Kidney glomerular epithelial cell (primary cell): ENCODE measurements around the gene CCDC88B.
"Not testable (repeated sequence)": the region's sequence is repeated elsewhere in the genome, so short reads cannot be mapped to it uniquely, and the experiment has no call there.

Source experiments
- DNase-seq: peaks from one replicate; lab custom pipeline; 2025; lab: John Stamatoyannopoulos, UW

Gene CCDC88B

GRCh38 chr11:64321026-64321425, 19.0 kb upstream of the CCDC88B start:
- no peak for DNase-seq

- no peak for DNase-seq
These were observed 18.5 kb upstream of the CCDC88B start for GRCh38 chr11:64321533-64321932.

DNA sequence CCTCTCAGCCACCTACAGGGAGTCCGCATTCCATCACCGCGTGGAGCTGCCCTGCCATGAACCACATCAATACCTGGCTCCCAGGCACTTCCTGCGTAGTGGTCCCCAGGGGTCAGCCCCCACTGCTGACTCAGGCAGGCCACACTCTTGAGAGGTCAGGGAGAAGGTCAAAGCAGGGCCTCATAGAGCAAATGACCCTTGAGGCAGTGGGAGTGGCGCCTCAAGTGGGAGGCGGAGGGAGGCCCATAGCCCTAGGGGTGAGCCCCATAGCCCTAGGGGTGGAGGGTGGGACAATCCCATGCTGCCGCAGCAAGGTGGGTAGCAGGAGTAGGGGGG, 17.1 kb upstream of the CCDC88B start:
- DNase-seq = no peak

GRCh38 chr11:64323373-64323772, 16.6 kb upstream of the CCDC88B start:
- DNase-seq = no peak

- not testable (repeated sequence) for DNase-seq
These were observed 16.0 kb upstream of the CCDC88B start for GRCh38 chr11:64323984-64324383.

DNA sequence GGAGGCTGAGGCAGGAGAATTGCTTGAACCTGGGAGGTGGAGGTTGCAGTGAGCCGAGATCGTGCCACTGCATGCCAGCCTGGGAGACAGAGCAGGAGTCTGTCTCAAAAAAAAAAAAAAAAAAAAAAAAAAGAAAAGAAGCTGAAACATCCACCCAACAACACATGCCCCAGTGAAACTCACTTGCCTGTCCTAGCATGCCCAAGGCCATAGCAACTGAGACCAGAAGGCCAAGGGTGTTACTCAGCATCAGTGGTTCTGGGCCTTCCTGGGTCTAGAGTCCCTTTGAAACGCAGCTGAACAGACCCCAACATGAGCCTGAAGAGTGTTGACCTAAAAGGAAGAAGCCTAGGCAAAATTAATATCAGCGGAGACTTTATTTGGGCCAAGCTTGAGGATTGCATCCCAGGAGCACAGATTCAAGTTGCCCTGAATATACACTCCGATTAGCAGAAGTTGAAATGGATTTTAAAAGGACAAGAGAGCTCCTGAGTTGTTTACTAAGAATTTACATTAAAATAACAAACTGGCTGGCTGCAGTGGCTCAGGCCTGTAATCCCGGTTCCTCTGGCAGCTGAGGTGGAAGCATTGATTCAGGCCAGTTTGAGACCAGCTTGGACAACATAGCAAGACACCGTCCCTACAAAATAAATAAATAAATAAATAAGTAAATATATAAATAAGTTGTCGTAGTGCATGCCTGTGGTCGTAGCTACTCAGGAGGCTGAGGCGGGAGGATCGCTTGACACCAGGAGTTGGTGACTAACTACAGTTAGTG, 15.1 kb upstream of the CCDC88B start:
- DNase-seq = no peak

DNA sequence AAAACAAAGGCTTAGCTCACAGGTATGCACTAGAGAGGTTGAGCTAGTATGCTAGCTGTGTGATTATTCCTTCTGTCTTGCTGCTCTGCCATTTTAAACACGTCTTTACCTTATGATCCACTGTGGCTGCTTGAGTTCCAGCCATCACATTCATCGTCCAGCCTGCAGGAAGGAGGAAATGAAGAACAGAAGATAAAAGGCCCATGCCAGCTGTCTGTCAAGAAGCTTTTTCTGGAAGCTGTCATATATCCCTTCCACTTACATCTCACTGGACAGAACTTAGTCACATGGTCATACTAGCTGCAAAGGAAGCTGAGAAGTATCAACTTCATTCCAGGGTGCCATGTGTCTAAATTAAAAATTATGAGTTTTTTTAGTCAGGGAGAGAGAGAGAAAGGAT, 12.6 kb upstream of the CCDC88B start:
- no peak for DNase-seq

- no peak for DNase-seq
These were observed 12.0 kb upstream of the CCDC88B start for GRCh38 chr11:64327993-64328392.

- DNase-seq = no peak
These were observed 9.1 kb upstream of the CCDC88B start for GRCh38 chr11:64330888-64331287.

GRCh38 chr11:64331569-64332371, 8.2 kb upstream of the CCDC88B start:
- peak; percentile 85 for DNase-seq

- no peak for DNase-seq
These were observed 6.4 kb upstream of the CCDC88B start for GRCh38 chr11:64333556-64333955.

DNA sequence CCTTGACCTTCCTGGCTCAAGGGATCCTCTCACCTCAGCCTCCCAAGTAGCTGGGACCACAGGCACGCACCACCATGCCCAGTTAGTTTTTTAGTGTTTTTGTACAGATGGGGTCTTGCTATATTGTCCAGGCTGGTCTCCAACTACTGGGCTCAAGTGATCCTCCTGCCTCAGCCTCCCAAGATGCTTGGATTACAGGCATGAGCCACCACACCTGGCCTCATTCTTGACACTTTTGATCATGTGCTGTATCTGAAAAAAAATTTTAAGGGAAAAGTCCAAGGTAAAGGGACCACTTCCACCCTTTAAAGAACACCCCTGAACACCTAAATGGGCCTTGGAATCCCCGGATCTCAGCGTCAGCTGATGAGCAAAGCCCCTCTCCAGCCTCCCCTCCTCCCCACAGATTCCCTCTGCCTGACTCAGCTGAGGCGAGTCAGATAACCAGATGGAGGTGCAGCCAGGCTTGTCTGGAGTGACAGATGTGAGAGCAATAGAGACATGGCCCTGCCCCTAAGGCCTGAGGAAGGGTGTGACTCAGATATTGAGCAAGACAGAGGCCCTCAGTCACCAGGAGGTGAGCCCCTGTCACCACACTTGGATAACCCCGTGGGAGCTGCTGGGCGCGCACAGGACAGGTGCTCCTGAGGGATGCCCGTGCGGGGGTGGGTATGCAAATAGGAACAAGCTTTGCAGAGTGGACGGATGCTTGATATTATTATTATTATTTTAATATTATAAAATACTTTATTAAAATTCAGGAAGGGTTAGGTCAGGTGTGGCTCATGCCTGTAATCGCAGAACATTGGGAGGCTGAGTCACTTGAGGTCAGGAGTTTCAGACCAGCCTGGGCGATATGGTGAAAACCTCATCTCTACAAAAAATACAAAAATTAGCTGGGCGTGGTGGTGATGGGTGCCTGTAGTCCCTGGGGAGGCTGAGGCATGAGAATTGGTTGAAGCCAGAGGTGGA, 5.0 kb upstream of the CCDC88B start:
- peak; percentile 99 for DNase-seq

GRCh38 chr11:64337538-64338249, 2.3 kb upstream of the CCDC88B start:
- no peak for DNase-seq

DNA sequence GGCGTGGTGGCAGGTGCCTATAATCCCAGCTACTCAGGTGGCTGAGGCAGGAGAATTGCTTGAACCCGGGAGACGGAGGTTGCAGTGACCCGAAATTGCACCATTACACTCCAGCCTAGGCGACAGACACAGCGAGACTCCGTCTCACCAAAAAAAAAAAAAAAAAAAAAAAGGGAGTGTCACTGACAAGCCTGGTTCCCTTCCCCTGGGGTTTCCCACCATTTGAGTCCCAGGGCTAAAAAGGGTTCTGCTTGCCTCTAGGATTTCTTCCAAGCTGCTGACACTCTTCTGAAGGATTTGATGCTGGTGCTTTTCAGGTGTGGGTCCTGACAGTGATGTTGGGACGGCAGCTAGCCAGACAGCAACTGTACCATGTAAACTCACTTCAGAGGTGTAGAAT, 1.3 kb upstream of the CCDC88B start:
- DNase-seq = no peak

DNA sequence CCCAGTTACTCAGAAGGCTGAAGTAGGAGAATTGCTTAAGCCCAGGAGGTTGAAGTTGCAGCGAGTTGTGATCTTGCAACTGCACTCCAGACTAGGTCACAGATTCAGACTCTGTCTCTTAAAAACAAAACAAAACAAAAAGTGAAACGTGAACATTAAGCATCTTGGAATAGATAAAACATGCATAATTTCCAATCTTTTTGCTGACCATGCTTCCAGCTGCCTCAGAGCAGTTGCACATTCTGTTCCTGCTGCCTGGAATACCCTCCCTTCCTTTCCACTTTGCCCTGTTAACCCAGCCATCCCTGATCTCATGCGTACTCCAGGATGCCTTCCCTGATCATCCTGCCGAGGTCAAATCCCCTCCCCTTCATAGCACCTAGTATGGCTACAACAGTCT, 718 bp upstream of the CCDC88B start:
- DNase-seq = no peak

DNA sequence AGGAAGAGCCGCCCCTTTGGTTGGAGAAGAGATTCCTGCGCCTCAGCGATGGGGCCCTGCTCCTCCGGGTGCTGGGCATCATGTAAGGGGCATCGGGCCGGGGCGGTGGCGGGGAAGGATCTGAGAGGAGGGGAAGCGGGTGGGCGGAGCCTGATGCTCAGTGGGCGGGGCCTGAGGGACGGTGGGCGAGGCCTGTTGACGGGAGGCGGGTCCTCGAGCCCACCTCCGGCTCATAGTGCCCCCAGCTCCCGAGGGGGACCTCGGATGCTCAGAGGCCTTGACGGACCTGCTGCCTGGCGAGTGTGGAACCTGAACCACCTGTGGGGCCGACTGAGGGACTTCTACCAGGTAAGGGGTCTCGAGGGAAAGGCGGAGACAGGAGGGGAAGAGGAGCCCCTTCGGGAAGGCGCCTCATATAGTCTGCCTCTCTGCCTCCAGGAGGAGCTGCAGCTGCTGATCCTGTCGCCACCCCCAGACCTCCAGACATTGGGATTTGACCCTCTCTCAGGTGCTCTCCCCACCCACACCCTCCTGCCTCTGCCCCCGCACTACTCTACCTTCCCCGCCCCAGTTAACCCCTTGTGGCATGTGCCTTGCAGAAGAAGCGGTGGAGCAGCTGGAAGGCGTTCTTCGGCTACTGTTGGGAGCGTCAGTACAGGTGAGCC, 799 bp downstream of the CCDC88B start:
- DNase-seq = no peak

DNA sequence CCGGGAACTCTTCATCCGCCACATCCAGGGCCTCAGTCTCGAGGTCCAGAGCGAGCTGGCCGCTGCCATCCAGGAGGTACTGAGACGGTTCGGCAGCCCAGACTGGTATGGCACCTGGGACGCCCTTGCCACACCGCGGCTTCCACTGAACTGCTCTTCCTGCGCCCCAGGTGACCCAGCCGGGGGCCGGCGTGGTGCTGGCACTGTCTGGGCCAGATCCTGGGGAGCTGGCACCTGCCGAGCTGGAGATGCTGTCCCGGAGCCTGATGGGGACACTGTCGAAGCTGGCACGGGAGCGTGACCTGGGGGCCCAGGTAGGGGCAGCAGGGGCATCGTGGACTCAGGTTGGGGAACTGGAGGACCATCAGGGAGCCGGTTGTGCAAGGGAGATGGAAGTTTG, 1.4 kb downstream of the CCDC88B start:
- no peak for DNase-seq

DNA sequence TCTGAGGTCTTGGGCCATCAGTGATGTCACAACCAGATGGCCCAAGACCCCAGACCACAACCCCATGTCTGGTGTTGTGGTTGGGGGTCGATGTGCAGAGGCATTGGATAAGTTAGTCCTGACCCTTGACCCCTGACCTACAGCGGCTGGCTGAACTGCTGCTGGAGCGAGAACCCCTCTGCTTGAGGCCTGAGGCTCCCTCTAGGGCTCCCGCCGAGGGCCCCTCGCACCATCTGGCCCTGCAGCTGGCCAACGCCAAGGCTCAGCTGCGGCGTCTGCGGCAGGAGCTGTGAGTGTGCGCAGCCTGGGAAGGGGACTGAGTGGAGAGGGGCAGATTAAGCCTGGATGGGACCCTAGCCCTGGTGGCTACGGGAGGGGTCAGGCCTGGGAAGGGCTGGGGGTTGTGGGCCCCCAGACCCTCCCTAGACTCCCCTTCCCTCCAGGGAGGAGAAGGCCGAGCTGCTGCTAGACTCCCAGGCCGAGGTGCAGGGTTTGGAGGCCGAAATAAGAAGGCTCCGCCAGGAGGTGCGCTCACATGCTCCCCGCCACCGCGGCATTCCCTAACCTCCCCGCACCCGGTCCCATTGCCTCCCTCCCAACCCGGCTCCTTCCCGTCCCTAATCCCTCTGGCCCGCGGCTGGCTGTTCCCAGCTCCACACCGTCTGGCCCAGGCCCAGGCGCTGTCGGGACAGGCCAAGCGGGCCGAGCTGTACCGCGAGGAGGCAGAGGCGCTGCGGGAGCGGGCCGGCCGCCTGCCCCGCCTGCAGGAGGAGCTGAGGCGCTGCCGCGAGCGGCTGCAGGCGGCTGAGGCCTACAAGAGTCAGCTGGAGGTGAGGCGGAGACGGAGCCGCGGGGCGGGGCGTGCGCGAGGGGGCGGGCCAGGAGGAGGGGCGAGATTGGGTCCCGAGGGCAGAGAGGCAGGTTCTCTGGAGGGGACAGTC, 2.1 kb downstream of the CCDC88B start:
- DNase-seq = peak; percentile 62

- DNase-seq = no peak
These were observed 3.1 kb downstream of the CCDC88B start for GRCh38 chr11:64342869-64343745.
